AG10803 (cell line): ENCODE measurements around the gene ARHGEF16.

Source experiments
- DNase-seq: peaks from one replicate; pipeline ENCODE4 v3.0.0; 2010; ENCODE audit warnings: low read depth
- H3K4me3 ChIP-seq: 2 replicates; pipeline ENCODE4 v1.5.1; 2011; ENCODE audit warnings: mild to moderate bottlenecking, low read length, control low read depth
- CTCF ChIP-seq: conservative IDR thresholded peaks from 2 replicates; pipeline ENCODE4 v1.5.1; 2011; ENCODE audit warnings: mild to moderate bottlenecking, low read length, control low read depth, inconsistent platforms

The ARHGEF16 gene

GRCh38 chr1:3483801-3484444 is 29.5 kb downstream of the ARHGEF16 start:
- H3K4me3 ChIP-seq: no peak overlapping the region
- peak; percentile 25 for DNase-seq
- peak; percentile 76 for TF ChIP-seq CTCF

- TF ChIP-seq CTCF: no peak
- no peak overlapping the region for H3K4me3 ChIP-seq
- DNase-seq: no peak
Measured at GRCh38 chr1:3485016-3485415, 30.6 kb downstream of the ARHGEF16 start.

GRCh38 chr1:3488432-3488831 is 34.0 kb downstream of the ARHGEF16 start:
- no peak for TF ChIP-seq CTCF
- no peak for DNase-seq
- no peak overlapping the region for H3K4me3 ChIP-seq

- no peak for TF ChIP-seq CTCF
- no peak overlapping the region for H3K4me3 ChIP-seq
- no peak for DNase-seq
Measured at GRCh38 chr1:3490046-3490745, 35.7 kb downstream of the ARHGEF16 start.

GRCh38 chr1:3491291-3492246 is 37.1 kb downstream of the ARHGEF16 start:
- DNase-seq: peak; percentile 31
- peak; percentile 77 for TF ChIP-seq CTCF
- no peak overlapping the region for H3K4me3 ChIP-seq

GRCh38 chr1:3492545-3493246 is 38.2 kb downstream of the ARHGEF16 start:
- no peak overlapping the region for H3K4me3 ChIP-seq
- TF ChIP-seq CTCF: no peak
- no peak for DNase-seq
